NCI-H1694 treated with DMSO at 0.1 percent for 48 hours (cell line): ENCODE measurements around the gene TRIP10.

ENCODE experiments used
- DNase-seq: peaks from one replicate; lab custom pipeline; 2025; lab: John Stamatoyannopoulos, UW

The TRIP10 gene

DNA sequence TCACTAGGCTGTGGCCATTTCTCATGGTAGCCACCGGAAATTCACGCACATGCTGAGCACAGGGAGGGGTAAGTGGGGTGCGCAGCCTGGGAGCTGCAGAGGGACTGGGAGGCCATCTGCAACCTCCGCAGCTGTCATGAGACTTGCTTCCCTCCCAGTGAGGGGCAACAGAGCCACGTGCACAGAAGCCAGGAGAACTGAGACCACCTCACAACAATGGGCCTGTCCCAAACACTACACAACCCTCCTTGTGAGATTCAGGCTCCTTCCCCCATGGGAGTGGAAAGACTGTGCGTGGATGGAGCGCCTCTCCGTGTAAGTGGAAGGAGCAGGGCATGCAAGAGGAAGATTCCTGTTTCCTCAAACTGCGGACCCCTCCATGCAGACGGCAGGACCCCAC, 27.9 kb upstream of the TRIP10 start:
- DNase-seq = no peak

- no peak for DNase-seq
Measured at GRCh38 chr19:6712231-6712630, 27.2 kb upstream of the TRIP10 start.

- DNase-seq = no peak
Measured at GRCh38 chr19:6712692-6713670, 26.5 kb upstream of the TRIP10 start.

DNA sequence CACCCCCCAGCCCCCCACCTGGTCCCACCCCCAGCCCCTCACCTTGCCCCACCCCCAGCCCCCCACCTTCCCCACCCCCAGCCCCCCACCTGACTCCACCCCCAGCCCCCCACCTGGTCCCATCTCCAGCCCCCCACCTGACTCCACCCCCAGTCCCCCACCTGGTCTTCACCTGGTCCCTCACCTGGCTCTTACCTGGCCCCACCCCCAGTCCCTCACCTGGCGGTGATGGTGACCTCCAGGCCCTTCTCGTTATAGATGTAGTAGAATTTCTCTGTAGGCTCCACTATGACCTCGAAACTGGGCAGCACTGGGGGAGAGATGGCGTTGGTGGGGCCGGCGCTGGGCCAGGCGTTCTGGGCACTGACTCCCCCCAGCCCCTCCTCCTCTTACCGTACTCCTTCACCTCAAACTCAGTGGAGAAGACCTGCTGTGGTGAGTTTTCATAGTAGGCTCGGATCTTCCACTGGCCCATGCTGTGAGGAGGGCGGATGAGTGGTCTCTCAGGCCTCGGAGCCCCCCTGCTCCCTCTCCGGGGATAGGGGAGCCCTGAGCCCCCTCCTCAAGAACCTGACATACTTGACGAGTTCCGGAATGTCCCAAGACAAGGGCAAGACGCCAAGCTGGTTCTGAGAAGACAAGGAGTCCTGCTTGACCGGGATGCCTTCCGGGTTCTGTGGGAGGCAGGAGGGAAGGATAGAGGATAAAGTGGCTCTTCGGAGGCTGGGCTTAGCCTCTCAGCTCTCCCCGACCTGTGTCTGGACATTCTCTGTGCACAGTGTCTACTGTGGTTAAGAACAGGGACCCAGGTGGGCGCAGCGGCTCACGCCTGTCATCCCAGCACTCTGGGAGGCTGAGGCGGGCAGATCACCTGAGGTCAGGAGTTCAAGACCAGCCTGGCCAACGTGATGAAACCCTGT, 25.4 kb upstream of the TRIP10 start:
- DNase-seq = no peak

- DNase-seq = no peak
Measured at GRCh38 chr19:6714749-6715555, 24.5 kb upstream of the TRIP10 start.

GRCh38 chr19:6716610-6716970, 22.9 kb upstream of the TRIP10 start:
- no peak for DNase-seq

DNA sequence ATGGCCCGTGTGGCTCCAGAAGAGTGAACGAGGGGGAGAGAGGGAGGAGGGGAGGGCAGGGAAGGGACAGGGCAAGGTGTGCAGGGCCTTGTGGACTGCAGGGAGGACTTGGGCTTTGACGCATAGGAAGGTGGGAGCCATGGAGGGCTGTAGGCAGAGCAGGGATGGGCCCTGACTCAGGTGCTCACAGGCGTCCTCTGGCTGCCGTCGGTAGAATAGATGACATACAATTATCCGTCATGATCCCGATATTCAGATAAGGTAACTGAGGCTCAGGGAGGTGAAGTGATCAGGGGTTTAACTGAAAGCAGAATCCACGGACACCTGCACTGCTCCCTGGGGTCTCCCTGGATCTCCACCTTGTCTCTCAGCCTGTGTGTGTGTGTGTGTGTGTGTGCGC, 22.4 kb upstream of the TRIP10 start:
- DNase-seq = no peak

DNA sequence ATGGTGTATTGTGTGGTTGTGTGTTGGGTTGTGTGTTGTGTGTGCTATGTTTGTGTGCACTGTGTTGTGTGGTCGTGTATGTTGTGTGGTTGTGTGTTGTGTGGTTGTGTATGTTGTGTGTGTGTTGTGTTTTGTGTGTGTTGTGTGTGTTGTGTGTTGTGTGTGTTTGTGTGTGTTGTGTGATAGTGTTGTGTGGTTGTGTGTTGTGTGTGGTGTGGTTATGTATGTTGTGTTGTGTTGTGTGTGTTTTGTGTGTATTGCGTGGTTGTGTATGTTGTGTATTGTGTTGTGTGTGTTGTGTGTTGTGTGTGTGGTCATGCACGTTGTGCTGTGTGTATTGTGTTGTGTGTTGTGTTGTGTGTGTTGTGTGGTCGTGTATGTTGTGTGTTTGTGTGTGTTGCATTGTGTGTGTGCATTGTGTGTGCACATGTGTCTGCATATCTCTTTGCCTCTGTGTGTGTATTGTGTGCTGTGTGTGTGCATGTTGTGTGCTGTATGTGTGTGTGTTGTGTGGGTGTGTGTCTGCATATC, 22.0 kb upstream of the TRIP10 start:
- no peak for DNase-seq

DNA sequence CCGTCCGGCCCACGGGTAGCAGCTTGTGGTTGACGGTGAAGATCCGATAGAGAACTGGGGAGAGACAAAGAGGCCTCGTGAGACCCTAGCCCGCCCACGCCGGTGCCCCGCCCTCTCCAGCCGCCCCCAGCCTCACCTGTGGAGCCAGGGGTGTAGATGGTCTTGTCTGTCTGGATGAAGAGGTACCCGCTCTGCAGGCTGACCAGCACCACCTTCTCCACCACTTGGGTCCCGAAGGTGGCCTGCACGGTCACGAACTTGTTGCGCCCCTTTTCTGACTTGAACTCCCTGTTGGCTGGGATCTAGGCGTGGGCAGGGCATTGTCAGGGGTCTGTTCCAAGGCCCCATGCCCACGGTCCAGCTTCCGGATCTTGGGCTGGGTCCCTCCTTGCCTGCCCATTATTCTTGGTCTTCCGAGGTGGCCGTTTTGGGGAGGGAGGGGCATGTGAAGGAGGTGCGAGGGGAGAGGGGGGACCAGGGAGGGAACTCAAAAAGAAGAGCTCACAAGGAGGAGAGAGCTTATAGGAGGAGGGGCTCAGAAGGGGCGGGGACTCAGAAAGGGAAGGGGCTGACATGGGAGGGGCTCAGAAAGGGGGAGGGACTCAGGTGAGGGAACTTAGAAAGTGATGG, 21.3 kb upstream of the TRIP10 start:
- no peak for DNase-seq

- DNase-seq = no peak
Measured at GRCh38 chr19:6718741-6719539, 20.5 kb upstream of the TRIP10 start.

DNA sequence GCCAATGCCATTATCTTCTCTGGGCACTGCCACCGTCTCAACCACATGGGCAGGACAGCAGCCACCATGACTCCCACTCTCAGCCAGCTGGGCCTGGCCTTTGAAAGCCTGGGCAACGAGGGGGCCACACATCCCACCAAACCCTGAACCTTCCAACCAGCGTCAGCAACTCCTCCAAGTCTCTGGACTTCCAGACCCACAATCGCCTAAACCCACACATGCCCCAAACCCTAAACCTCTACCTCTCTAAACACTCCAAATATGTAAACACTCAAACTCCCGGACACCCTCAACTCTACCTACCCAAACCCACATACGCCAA, 20.0 kb upstream of the TRIP10 start:
- no peak for DNase-seq

DNA sequence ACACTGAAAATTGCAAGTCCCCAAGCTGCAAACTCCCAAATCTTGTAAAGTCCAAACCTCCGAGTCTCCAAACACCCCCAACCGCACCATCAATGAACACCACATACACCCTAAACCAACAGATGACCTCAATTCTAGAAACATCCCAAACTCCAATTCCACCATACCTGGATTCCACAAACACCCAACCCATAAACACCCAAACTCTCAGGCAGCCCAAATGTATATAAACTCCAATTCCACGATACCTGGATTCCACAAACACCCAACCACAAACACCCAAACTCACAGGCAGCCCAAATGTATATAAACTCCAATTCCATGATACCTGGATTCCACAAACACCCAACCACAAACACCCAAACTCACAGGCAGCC, 19.5 kb upstream of the TRIP10 start:
- DNase-seq = no peak

DNA sequence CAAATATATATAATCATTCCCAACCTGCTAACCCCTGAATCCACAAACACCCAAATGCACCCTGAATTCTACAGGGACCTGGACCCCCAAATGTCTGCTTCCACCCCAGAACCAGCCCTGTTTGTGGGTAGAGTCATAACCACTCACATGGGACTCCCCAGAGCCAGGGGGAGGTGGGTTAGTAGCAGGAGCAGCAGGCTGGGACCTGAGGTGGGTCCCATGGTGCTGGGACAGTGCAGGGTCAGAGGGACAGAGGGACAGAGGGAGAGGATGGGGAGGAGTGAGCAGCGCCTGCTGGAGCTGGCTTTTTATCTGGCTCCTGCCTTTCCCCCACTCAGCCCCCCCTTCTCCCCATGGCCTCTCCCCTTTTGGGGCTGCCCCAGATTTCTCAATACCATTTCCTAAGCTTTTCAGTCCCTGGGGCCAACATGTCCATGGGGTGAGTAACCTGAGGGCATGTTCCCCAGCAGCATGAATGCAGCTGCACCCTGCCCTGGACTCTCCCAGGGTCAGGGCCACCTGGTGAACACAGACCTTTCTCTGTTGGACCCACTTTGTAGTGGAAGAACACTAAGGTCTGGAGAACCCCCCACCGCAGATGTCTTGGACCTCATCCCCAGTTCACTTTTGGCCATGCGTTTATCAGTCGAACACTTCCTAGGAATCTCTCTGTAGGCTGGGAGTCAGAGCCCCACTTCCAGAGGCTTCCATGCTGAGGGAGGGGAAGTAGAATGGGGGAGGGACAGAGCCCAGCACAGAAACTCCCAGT, 18.9 kb upstream of the TRIP10 start, which contains the start of gene C3:
C3 (minus strand) TSS at position 282 of the 769 bp plus-strand sequence; CDS start at position 221, 61 bp downstream.
- no peak for DNase-seq

DNA sequence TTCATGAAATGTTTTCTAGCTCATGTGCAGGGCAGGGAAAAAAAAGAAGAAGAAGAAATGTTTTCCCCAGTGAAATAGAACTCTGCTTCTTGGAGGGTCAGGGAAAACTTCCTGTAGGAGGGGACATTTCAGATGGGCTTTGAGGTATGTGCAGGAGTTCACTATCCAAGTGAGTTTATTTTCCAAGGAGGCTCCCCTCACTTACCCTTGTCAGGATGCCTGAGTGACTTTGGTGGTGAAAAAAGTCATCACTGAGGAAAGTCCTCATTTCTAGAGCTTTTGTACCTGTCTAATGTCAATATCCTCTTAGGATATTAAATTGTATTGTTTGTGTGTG, 18.4 kb upstream of the TRIP10 start:
- DNase-seq = no peak

GRCh38 chr19:6721773-6722172, 17.7 kb upstream of the TRIP10 start:
- no peak for DNase-seq

GRCh38 chr19:6723108-6723618, 16.3 kb upstream of the TRIP10 start:
- DNase-seq = no peak

DNA sequence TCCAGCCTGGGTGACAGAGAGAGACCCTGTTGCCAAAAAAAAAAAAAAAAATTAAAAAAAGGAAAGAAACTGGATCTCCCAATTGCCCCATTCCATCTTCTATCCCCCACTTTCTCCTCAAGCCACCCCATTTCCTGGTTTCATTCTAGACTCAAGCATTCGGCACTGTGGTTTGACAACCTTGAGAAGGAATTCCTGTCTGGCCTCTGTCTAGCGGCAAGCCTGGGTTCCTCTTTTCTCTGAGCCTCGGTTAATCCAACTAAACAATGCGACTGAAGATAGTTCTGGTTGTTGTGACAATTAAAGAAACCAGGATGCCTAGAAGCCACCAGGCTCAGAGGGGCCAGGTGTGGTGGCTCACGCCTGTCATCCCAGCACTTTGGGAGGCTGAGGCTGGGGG, 15.7 kb upstream of the TRIP10 start:
- DNase-seq = no peak

GRCh38 chr19:6724631-6725492, 14.6 kb upstream of the TRIP10 start:
- DNase-seq = no peak
